ENCODE measurements around the gene HIF1A. TPM values are rescaled to one million over a fixed set of nuclear protein-coding genes. Genes with fewer than 3 reads are reported as not detected.

HIF1A gene
- total and polyA plus RNA-seq, 12 donors: 15.4 to 97.3 (median 59.4) TPM

- Histone ChIP-seq H3K9me3 (no peaks in the 10 kb centered on the region), H3K4me3 (peak overlapping the region; percentile 3 to 82 (median 65)), H3K27ac (peak overlapping the region; percentile 87 to 97 (median 93)), H3K36me3 (peaks cover 0 to 34% (median under 1%) of the 10 kb centered on the region in 9 donors), H3K27me3 (no peaks in the 10 kb centered on the region), H3K4me1 (peaks cover 0 to 63% (median 36%) of the 10 kb centered on the region in 9 donors)
- ATAC-seq: peak; percentile 96 to 98 (median 98)
- 2 to 3% methylated on average over 54 of the region's 54 CpGs for WGBS, 2 donors
- DNase-seq: peak; percentile 88 to 90
- intact Hi-C loops (cut with DNase I): loop anchor here in 3 of 10 donors (1.0 to 5.0 kb wide), 3 partner anchors 11 to 274 kb away; partner anchors contain the start of genes HIF1A (in 1 of the 3) and SNAPC1 (in 1 of the 3)
- TF ChIP-seq CTCF (IDR thresholded peaks at IDR 0.05): no peak
Observed at GRCh38 chr14:61750708-61751474, 55.6 kb downstream of the HIF1A start.

- no peak for DNase-seq
- intact Hi-C loops (cut with DNase I): loop anchor here in 3 of 10 donors (1.0 to 5.0 kb wide), 3 partner anchors 11 to 274 kb away; partner anchors contain the start of genes HIF1A (in 1 of the 3) and SNAPC1 (in 1 of the 3)
- peak overlapping the region; percentile 3 to 82 (median 65) for H3K4me3 ChIP-seq
- peak overlapping the region; percentile 87 to 97 (median 93) for H3K27ac ChIP-seq
- 23 to 29% methylated on average over 8 of the region's 8 CpGs for WGBS, 2 donors
- H3K27me3 ChIP-seq: no peaks in the 10 kb centered on the region
- H3K9me3 ChIP-seq: no peaks in the 10 kb centered on the region
- peaks cover 0 to 60% (median 36%) of the 10 kb centered on the region in 9 donors for H3K4me1 ChIP-seq
- peaks cover 0 to 28% (median 0%) of the 10 kb centered on the region in 9 donors for H3K36me3 ChIP-seq
- no peak for TF ChIP-seq CTCF (IDR thresholded peaks at IDR 0.05)
- no peak for ATAC-seq
Observed at GRCh38 chr14:61751475-61751989, 56.2 kb downstream of the HIF1A start.

- intact Hi-C loops (cut with DNase I): loop anchor here in 2 of 10 donors (5.0 kb wide), 2 partner anchors 55 to 275 kb away; partner anchors contain the start of gene HIF1A (in 1 of the 2)
- peak overlapping the region in 3 of 10 donors; percentile 95 to 97 (median 95) for H3K27ac ChIP-seq
- H3K36me3 ChIP-seq: peaks cover 0 to 17% (median 0%) of the 10 kb centered on the region in 9 donors
- DNase-seq (no peak), ATAC-seq (no peak)
- H3K4me1 ChIP-seq: peaks cover 0 to 49% (median 26%) of the 10 kb centered on the region in 9 donors
- no peak overlapping the region for H3K4me3 ChIP-seq
- no peaks in the 10 kb centered on the region for H3K27me3 ChIP-seq
- 75 to 86% methylated on average over 4 of the region's 4 CpGs for WGBS, 2 donors
- TF ChIP-seq CTCF (IDR thresholded peaks at IDR 0.05): no peak
- no peaks in the 10 kb centered on the region for H3K9me3 ChIP-seq
Observed at GRCh38 chr14:61752626-61753025, 57.3 kb downstream of the HIF1A start.

- Histone ChIP-seq H3K27me3 (no peaks in the 10 kb centered on the region), H3K36me3 (peaks cover 0 to 7% (median 0%) of the 10 kb centered on the region in 9 donors), H3K9me3 (no peaks in the 10 kb centered on the region), H3K4me1 (peaks cover 0 to 39% (median 17%) of the 10 kb centered on the region in 9 donors), H3K27ac (no peak overlapping the region), H3K4me3 (no peak overlapping the region)
- TF ChIP-seq CTCF (IDR thresholded peaks at IDR 0.05): no peak
- intact Hi-C loops (cut with DNase I): loop anchor here in 2 of 10 donors (5.0 kb wide), 2 partner anchors 56 to 276 kb away; partner anchors contain the start of gene HIF1A (in 1 of the 2)
- DNase-seq (no peak), ATAC-seq (no peak)
Observed at GRCh38 chr14:61753631-61754030, 58.3 kb downstream of the HIF1A start.

Data from heart right ventricle (tissue), 16 donors.